HFF-Myc (cell line): Measurements from ENCODE around the gene RAB1B.

Source experiments
- DNase-seq: peaks from one replicate; pipeline ENCODE4 v3.0.0-alpha.2; 2011; ENCODE audit warnings: low read depth; ENCODE audit errors: extremely low read depth
- H3K4me3 ChIP-seq: replicated peaks from 2 replicates; pipeline ENCODE4 v1.5.1; 2011; ENCODE audit warnings: low read depth, mild to moderate bottlenecking, control low read depth, low read length
- TF ChIP-seq, protein P1 (sequence below): IDR thresholded peaks from 2 replicates; pipeline ENCODE4 v1.5.1; 2012; ENCODE audit warnings: mild to moderate bottlenecking, low read depth, low read length, control low read depth; ENCODE audit errors: missing control alignments

RAB1B gene

DNA sequence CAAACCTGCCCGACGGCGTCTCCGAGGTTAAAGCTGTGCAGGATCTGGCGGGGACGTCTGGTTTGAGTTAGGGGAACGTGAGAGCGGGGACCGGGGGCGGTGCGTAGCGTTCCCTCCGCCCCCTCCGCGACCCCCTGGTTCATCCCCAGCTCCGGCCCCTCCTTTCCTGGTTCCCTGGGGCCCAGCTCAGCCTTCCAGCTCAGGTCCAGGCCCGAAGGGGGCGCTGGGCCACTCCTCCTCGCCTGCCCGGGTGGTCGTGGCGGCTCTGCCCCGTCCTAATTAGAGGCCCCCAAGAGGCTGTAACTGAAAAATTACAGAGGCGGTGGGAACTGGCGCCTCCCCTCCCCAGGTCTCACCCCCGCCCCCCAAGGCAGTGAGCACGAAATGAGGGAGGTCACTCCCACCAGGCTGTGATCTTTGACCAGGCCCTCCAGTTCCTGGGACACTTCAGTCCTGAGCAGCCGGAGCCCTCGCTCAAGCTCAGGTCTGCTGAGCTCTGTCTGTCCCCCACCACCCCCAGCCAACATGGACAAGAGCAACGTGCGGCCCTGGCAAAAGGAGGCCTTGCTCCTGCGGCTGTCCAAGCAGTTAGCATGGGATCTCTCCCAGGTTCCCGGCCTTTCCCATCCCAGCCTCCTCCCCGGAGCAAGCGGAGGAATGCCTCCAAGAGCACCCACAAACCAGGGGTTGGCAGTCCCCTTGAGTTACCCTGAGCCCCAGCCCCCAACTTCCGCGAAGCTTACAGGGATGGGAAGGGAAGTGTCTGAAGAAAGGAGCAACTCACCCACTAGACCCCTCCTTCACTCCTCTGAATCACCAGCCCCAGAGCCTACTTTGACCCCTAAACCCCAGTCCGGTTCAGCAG is 45.1 kb downstream of the RAB1B start:
- TF ChIP-seq, protein P1, sequence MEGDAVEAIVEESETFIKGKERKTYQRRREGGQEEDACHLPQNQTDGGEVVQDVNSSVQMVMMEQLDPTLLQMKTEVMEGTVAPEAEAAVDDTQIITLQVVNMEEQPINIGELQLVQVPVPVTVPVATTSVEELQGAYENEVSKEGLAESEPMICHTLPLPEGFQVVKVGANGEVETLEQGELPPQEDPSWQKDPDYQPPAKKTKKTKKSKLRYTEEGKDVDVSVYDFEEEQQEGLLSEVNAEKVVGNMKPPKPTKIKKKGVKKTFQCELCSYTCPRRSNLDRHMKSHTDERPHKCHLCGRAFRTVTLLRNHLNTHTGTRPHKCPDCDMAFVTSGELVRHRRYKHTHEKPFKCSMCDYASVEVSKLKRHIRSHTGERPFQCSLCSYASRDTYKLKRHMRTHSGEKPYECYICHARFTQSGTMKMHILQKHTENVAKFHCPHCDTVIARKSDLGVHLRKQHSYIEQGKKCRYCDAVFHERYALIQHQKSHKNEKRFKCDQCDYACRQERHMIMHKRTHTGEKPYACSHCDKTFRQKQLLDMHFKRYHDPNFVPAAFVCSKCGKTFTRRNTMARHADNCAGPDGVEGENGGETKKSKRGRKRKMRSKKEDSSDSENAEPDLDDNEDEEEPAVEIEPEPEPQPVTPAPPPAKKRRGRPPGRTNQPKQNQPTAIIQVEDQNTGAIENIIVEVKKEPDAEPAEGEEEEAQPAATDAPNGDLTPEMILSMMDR, result peak; percentile 33
- H3K4me3 ChIP-seq, result peak overlapping the region; percentile 58
- DNase-seq, result no peak

DNA sequence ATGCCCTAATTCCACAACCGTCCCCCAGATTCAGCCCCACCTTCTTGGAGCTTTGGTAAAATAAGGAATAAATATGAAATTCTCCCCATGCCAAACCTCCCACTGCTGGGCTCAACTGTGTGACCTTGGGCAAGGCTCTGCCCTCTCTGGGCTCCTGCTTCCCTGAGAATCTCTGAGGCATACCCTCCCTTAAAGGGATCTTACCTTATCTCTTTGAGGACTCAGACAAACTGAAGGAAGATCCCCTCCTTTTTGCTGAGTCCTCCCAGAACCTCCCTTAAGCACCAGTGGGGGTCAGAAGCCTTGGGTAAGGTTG is 45.7 kb downstream of the RAB1B start:
- peak overlapping the region; percentile 58 for H3K4me3 ChIP-seq
- DNase-seq, result no peak
- TF ChIP-seq, protein P1, result no peak

DNA sequence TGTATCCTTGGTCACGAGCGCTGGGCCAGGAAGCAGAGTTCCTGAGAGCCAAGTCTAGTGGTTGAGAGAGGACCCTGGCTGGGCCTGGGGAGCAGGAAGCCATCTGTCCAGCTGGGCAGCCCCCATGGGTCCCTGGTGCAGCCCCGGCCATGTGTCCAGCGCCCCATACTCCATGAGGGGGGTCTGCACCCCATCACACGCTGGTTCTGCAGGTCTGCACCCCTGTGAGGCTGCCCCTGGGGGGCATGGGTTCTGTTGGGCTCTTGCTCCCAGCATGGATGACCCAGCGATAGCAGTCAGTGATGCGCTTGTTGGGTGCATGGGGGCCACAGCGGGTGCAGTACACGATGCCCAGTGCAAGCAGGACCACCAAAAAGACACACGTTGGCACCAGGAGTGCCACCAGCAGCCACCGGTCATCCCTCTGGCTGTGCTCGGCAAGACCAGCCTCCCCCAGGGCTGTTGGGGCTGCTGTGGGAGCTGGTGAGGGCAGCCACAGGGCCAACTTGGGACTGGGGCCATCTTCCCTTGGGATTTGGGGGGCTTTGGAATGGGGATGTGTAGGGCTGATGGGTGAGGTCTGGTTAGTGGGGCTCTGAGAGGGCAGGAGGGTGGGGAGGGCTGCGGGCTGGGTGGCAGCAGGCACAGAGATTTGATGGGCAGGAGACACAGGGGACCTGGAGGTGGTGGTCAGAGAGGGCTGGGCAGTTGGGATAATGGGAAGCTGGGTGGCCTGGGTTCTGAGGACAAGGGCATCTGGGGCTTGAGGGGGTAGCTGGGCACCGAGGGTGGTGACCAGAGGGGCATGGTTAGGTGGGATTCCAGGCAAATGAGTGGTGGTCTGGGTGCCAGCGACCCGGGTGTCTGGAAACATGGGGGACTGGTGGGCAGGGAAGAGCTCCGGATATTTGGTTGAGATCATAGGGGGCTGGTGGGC is 46.4 kb downstream of the RAB1B start:
- no peak for DNase-seq
- H3K4me3 ChIP-seq, result peak overlapping the region; percentile 58
- TF ChIP-seq, protein P1, result no peak

DNA sequence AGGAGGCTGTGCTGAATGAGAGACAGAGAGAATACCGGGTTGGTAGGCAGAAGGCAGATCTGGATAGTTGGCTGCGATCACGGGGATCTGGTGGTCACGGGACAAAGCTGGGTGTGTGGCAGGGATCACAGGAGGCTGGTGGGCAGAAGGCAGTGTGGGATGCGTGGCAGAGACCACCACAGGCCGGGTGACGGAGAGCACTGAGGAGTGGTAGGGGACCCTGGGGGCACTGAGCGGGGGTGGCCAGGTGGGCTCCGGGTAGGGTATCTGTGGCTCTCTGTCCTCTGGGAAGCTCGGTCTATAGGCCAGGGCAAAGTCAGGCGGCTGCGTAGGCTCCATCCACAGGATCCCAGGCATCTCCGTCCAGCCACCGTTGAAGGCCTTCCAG is 47.1 kb downstream of the RAB1B start:
- TF ChIP-seq, protein P1, result no peak
- no peak for DNase-seq
- peak overlapping the region; percentile 58 for H3K4me3 ChIP-seq

DNA sequence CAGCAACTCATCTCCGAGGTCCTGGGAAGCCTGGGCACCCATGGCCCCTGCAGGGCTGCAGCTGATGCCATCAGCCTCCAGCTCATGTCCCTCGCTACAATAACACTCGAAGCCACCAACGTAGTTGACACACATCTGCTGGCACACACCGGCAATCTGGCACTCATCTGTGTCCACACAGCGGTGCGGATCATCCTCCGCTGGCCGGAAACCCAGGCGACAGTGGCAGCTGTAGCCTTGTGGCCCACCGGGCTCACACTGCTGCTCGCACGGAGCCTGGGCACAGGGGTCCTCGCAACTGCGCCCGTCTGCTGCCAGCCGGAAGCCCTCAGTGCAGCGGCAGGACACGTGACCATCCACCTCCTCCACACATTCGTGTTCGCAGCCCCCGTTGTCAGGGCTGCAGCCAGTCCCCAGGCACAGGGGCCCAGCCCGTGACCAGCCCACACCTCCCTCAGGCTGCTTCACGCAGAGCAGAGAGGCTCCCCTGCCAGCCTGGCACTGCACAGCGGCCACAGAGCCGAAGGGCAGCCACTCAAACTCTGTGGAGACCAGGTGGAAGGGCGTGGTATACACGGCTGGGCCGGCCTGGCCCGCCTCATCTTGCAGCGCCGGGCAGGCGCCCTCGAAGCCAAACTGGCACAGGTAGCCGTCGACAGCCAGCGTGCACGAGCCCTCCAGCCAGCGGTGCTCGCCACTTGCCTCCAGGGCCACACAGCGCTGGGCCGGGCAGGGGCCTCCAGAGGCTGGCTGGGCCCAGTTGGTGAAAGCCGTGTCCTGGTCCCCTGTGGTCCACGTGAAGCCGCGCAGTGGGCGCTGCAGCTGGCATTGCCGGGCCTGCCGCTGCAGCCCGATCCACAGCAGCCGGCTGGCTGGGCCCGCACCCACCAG is 47.7 kb downstream of the RAB1B start:
- TF ChIP-seq, protein P1, result no peak
- no peak for DNase-seq
- H3K4me3 ChIP-seq, result peak overlapping the region; percentile 58

DNA sequence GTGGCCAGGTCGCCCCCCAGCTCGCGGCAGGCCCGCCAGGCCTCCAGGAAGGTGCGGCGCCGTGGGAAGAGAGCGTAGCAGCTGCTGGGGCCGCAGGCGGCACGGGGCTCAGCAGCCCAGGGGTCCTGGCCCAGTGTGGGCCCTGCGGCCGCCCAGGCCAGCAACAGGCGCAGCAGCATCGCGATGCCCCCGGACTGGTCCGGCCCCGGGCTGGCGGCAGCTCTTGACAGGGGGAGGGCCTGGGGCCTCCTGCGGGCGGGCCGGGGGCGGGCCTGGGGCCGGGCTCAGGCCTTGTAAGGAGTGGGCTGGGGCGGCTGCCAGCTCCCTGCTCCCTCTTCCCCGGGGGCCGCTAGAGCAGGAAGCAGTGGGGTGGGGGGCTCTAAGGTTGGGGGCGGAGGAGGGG is 48.4 kb downstream of the RAB1B start, which contains the start of gene CD248:
Gene CD248 (minus strand): TSS at position 196 of the 403 bp plus-strand sequence. CDS start 17 bp downstream, at position 179.
- TF ChIP-seq, protein P1, result no peak
- no peak for DNase-seq

More for the DNA sequence above, 48.4 kb downstream of the RAB1B start, which contains the start of gene CD248:
- peak within 1 kb of the TSS; percentile 58 for H3K4me3 ChIP-seq
